ENCODE data around the gene BRMS1.
"Not testable (repeated sequence)": the region's sequence is repeated elsewhere in the genome, so short reads cannot be mapped to it uniquely, and the experiment has no call there.

The BRMS1 gene

DNA sequence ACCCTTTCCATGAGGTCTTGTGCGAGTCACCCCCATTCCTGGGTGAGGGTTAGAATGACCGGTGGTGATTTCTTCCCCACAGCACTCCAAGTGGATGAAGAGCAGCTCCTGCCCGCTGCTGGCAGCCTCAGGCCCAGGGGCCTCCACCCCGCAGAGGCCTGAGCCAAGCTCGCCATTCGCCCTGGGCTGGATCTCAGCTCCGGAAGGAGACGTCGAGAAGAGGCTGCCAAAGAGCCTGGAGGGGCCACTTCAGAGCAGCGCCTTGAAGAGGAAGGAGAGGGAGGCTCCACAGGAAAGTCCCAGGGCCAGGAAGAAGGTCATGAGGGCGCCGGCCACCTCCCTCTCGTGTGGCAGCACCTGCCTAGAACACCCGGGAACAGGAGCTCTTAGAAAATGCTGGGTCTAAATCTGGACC lies 18.3 kb upstream of the BRMS1 start:
- DNase-seq (ENCODE audit: low read depth) = no peak

DNA sequence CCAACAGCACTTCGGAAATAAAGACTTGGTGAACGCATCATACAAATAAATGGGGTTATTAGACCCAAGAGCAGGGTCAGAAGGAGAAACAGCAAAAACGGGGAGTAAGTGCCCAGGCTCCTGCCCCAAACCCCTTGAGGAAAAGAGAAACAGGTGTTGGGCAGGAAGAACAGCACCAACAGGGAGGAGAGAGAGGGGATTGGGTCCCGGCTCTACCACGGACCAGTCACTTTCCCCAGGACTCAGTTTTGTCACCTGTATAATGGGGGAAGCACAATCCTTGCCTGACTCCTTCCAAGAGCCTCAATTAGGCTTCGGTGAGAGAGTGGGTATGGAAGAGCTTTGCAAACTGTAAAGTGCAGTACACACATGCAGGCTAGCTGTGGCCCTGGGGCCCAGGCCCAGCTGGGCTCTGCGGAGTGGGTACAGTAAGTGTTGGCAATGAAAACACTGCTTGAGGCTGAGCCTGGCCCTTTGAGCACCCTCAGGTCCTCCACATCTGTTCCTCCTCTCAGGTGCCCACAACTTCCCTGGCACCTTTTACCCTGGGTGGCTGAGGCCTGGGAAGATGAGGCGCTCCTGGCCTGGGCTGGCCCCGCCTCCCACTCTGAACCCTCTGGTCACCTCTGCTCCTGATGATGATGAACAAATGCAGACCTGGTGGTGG lies 17.7 kb upstream of the BRMS1 start:
- DNase-seq (ENCODE audit: low read depth) = no peak

DNA sequence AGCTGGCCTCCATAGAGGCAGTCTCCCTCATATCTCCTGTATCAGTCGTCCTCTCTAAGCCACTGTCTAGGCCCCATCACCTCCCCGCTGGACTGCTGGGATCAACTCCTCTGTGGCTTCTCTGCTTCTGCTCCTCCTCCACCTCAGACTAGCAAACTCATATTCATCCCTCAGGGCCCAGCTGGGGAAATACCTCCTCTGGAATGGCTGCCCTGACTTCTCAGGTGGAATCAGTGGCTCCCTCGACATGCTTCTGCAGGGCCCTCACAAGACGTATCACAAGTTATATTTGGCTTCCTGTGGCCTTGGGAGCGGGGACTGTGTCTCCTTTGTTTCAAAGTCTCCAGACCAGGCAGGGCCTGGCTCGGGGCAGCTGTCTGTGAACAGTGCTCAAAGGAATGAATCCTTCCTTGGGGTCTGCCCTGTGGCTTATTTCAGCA lies 16.6 kb upstream of the BRMS1 start:
- no peak for DNase-seq (ENCODE audit: low read depth)

DNA sequence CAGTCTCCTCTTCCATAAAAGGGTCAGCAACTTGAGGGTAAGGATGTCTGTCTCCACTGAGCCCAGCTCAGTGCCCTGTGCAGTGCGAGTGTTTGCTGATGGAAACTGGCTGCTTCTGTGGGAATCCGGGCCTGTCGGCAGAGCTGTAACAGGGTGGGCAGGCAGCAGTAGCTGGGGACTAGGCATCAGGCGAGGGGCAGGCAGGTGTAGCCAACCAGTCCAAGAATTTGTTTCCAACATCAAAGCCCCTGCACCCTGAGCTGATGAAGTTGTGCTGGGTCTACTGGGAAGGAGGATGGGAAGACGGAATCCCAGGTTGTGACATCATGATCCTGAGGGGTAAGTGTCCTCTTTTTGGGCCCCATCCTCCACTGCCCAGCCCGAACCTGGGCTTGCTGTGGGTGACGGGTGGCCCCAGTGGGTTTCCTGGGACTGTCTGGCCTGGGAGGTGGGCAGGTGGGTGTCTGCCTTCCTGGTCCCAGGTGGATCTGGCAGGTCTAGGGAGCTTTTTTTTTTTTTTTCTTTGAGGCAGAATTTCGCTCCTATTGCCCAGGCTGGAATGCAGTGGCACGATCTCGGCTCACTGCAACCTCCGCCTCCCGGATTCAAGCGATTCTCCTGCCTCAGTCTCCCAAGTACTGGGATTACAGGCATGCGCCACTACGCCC lies 15.6 kb upstream of the BRMS1 start:
- no peak for DNase-seq (ENCODE audit: low read depth)

- DNase-seq (ENCODE audit: low read depth) = no peak
Observed at GRCh38 chr11:66359662-66360087, 14.8 kb upstream of the BRMS1 start.

- not testable (repeated sequence) for DNase-seq (ENCODE audit: low read depth)
Observed at GRCh38 chr11:66350560-66351235, 5.8 kb upstream of the BRMS1 start.

- no peak for DNase-seq (ENCODE audit: low read depth)
Observed at GRCh38 chr11:66349084-66349386, 4.1 kb upstream of the BRMS1 start.

DNA sequence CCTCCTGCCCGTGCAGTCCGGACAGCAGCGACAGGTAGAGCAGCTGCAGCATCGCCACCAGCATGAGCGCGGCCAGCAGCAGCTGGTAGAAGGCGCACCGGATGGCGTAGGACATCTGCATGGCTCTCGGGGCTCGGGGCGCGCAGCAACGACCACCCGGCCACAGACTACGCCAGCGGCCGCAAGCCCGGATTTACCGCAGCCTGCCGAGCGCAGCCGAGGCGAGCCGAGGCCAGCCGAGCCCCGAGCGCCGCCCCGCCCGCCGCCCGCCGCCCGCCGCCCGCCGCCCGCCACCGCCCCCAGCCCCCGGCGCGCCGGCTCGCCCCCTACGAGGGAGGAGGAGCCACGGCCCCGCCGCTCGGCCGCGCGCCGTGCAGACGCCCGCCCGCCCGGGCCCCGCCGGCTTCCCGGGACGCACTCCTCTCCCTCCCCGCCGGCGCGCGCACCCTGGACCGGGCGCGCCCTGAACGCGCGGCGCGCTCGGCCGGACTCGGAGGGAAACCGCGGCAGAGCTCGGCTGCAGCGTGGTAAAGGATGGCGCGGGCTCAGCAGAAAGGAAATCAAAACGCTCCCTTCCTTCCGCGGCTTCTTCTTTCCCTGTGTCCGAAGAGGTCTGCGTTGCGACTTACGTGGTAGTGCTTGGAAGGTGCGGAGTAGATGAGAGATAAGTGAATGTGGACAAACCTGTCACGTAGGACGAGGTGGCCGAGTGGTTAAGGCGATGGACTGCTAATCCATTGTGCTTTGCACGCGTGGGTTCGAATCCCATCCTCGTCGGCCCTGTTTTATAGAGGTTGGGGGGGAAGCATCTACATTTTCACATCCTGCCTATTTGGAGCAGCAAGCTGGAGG lies 2.7 kb upstream of the BRMS1 start, which contains the start of gene B4GAT1:
TSS of gene B4GAT1 (minus strand) at position 205 of the 852 bp plus-strand sequence. CDS start at position 121, 84 bp downstream.
- DNase-seq (ENCODE audit: low read depth) = peak; percentile 95

- DNase-seq (ENCODE audit: low read depth) = no peak
Observed at GRCh38 chr11:66346476-66347424, 1.8 kb upstream of the BRMS1 start.

DNA sequence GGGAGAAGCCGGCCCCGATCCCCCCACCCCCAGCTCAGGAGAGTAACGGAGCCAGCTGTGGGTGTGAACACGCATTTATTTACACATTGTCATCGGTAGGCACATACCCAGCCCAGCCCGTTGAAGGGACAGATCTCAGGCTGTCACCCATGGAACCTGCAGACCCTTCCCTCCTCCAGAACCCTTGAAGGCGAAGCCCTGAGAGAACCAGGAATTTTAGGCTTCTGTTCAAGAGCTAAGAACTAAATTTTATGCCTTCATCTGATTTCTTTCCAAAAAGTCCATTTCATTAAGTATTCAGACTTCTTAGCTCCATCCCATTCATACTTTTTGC lies 379 bp upstream of the BRMS1 start:
- DNase-seq (ENCODE audit: low read depth) = no peak

GRCh38 chr11:66343176-66343575 lies 1.7 kb downstream of the BRMS1 start:
- DNase-seq (ENCODE audit: low read depth) = no peak

GRCh38 chr11:66341502-66342126 lies 3.3 kb downstream of the BRMS1 start:
- DNase-seq (ENCODE audit: low read depth) = no peak

DNA sequence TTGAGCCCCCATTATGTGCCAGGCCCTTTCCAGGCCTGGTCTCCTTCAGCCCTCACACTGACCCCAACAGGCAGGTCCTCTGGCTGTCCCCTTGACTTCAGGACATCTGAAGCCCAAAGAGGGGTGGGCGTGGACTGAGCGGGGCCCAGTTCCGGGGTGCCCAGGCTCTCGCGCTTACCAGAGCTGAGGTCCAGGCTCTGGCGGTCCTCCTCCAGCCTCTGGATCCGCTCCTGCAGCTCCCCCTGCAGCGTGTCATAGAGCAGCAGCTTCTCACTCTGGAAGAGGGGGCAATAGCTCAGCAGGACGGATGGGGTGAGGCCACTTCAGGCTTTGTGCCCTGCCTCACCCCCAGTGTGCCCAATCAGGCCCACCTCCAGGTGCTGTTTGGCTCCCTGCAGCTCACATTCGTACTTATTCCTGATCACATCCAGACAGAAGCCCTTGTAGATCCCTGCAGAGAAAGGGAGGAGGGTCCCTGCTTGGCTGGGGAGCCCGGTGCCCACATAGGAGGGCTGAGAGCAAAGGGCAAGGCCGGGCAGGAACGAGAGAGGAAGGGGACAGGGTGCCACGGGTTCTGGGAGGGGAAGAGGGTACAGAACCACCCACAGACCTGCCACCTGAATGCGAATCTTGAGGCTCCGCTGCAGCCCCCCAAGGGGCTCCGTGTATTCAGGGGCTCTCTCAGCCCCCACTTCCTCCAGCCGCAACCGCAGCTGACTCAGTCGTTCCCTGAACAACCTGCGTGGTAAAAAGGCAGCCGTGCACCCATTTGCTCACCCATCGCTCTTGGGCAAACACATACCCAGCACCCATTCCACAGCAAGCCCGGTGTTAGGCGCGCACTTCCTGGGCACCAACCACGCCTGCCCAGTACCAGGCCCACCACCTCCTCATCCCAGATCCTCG lies 4.1 kb downstream of the BRMS1 start:
- DNase-seq (ENCODE audit: low read depth) = no peak

- DNase-seq (ENCODE audit: low read depth) = no peak
Observed at GRCh38 chr11:66339686-66340483, 5.0 kb downstream of the BRMS1 start.

GRCh38 chr11:66339162-66339675 lies 5.7 kb downstream of the BRMS1 start:
- no peak for DNase-seq (ENCODE audit: low read depth)

DNA sequence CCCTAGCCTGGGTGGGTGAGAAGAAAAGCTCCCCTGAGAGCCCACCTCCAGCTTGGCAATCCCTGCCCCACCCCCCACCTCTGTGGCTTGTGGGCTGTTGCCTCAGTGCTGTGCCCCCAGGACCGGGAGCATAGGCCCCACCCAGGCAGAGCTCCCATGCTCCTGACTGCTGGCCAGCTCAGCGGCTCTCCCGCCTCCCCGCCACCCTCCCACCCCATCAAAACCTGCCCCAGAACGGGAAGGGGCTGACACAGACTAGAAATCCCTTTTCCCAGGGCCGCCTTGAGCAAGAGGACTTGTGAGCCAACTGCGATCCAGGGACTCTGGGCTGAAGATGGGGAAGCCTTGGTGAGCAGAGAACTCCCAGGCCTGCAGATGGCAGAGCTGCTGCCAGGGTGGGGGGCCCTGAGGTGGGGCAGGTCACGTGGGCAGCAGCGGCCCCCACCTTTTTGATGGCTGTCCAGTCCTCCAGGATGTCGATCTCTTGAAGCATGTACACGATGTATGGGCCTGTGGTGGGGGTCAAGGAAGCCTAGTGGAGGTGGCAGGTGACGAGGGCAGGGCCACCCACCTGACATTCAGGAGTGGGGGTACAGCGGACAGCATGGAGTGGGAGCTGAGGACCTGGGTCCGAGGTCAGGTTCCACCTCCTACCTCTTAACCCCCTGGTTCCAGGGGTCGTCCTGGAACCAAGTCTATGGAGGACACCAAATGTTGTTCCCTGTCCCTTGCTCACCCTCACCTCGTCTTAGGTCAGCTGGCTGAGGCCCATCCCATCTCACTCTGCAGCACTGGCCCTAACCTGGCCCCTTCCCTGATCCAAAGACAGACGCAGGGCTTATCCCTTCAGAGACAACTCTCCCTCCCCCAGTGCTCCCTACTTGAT lies 6.4 kb downstream of the BRMS1 start:
- no peak for DNase-seq (ENCODE audit: low read depth)

- no peak for DNase-seq (ENCODE audit: low read depth)
Observed at GRCh38 chr11:66337103-66337899, 7.6 kb downstream of the BRMS1 start.

Measured in HS-27A (cell line).